ENCODE results near the gene ZNF484. TPM values are rescaled to one million over a fixed set of nuclear protein-coding genes. Genes with fewer than 3 reads are reported as not detected.
"Not testable (repeated sequence)": the region's sequence is repeated elsewhere in the genome, so short reads cannot be mapped to it uniquely, and the experiment has no call there.

The ZNF484 gene
- total RNA-seq, 1 donor from 2014 or later = 13.1 TPM

DNA sequence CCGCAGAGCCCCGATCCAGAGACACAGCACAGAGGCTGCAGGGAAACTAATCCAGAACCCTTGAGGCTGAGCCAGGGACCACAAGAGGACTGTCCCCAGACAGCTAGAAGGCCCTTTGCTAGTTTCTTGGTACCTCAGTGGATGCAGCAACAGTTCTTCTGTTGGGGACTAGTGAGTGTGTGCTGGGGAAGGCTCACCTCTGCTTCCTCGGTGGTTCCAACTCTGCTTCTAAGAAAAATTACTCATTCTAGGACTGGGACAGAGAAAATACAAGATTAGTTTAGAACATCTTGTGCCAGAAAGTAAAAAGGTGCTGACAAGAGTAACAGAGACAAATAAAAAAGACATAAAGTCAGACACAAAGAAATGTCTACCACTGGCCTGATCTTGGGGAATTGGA lies 19.5 kb upstream of the ZNF484 start:
- Mint-ChIP-seq H3K9me3 (peaks cover 2% of the 10 kb centered on the region), H3K27ac (ENCODE audit: unreplicated experiment) (no peak overlapping the region), H3K36me3 (ENCODE audit: low read depth) (peaks cover 3% of the 10 kb centered on the region), H3K4me3 (no peak overlapping the region), H3K4me1 (no peaks in the 10 kb centered on the region), H3K27me3 (ENCODE audit: low read depth) (no peaks in the 10 kb centered on the region)
- TF ChIP-seq, protein P1, sequence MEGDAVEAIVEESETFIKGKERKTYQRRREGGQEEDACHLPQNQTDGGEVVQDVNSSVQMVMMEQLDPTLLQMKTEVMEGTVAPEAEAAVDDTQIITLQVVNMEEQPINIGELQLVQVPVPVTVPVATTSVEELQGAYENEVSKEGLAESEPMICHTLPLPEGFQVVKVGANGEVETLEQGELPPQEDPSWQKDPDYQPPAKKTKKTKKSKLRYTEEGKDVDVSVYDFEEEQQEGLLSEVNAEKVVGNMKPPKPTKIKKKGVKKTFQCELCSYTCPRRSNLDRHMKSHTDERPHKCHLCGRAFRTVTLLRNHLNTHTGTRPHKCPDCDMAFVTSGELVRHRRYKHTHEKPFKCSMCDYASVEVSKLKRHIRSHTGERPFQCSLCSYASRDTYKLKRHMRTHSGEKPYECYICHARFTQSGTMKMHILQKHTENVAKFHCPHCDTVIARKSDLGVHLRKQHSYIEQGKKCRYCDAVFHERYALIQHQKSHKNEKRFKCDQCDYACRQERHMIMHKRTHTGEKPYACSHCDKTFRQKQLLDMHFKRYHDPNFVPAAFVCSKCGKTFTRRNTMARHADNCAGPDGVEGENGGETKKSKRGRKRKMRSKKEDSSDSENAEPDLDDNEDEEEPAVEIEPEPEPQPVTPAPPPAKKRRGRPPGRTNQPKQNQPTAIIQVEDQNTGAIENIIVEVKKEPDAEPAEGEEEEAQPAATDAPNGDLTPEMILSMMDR (conservative IDR thresholded peaks at IDR 0.05) = no peak
- DNase-seq (ENCODE audit: low read depth, low spot score) = no peak

- Mint-ChIP-seq H3K4me3 (no peak overlapping the region), H3K9me3 (peaks cover 2% of the 10 kb centered on the region), H3K27me3 (ENCODE audit: low read depth) (no peaks in the 10 kb centered on the region), H3K4me1 (no peaks in the 10 kb centered on the region), H3K27ac (ENCODE audit: unreplicated experiment) (no peak overlapping the region), H3K36me3 (ENCODE audit: low read depth) (peaks cover 3% of the 10 kb centered on the region)
- no peak for DNase-seq (ENCODE audit: low read depth, low spot score)
- TF ChIP-seq, protein P1 (conservative IDR thresholded peaks at IDR 0.05) = no peak
Measured at GRCh38 chr9:92895812-92896436, 18.1 kb upstream of the ZNF484 start.

- Mint-ChIP-seq H3K4me1 (no peaks in the 10 kb centered on the region), H3K4me3 (no peak overlapping the region), H3K36me3 (ENCODE audit: low read depth) (peaks cover 3% of the 10 kb centered on the region), H3K27me3 (ENCODE audit: low read depth) (no peaks in the 10 kb centered on the region), H3K27ac (ENCODE audit: unreplicated experiment) (no peak overlapping the region), H3K9me3 (peaks cover 2% of the 10 kb centered on the region)
- TF ChIP-seq, protein P1 (conservative IDR thresholded peaks at IDR 0.05) = no peak
- no peak for DNase-seq (ENCODE audit: low read depth, low spot score)
Measured at GRCh38 chr9:92894711-92895362, 17.0 kb upstream of the ZNF484 start.

GRCh38 chr9:92893916-92894610 lies 16.2 kb upstream of the ZNF484 start:
- not testable (repeated sequence) for H3K27me3 Mint-ChIP-seq (ENCODE audit: low read depth); H3K27ac Mint-ChIP-seq (ENCODE audit: unreplicated experiment); DNase-seq (ENCODE audit: low read depth, low spot score); H3K4me1 Mint-ChIP-seq; H3K9me3 Mint-ChIP-seq; H3K4me3 Mint-ChIP-seq; H3K36me3 Mint-ChIP-seq (ENCODE audit: low read depth)

DNA sequence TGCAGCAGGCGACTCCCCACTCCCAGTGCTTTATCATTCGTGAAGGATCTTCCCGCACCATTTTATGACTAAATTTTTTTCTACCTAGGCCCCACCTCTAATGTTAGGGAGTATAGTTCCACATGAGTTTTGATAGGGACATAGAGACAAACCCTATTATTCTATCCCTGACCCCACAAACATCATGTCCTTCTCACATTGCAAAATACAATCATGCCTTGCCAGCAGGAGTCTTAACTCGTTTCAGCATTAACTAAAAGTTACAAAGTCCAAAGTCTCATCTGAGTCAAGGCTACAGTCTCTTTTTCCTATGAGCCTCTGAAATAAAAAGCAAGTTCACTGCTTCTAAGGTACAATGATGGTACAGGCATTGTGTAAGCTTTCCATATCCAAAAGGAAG lies 14.4 kb upstream of the ZNF484 start:
- not testable (repeated sequence) for H3K4me3 Mint-ChIP-seq; H3K9me3 Mint-ChIP-seq; DNase-seq (ENCODE audit: low read depth, low spot score); H3K4me1 Mint-ChIP-seq; H3K36me3 Mint-ChIP-seq (ENCODE audit: low read depth); H3K27me3 Mint-ChIP-seq (ENCODE audit: low read depth); H3K27ac Mint-ChIP-seq (ENCODE audit: unreplicated experiment)

DNA sequence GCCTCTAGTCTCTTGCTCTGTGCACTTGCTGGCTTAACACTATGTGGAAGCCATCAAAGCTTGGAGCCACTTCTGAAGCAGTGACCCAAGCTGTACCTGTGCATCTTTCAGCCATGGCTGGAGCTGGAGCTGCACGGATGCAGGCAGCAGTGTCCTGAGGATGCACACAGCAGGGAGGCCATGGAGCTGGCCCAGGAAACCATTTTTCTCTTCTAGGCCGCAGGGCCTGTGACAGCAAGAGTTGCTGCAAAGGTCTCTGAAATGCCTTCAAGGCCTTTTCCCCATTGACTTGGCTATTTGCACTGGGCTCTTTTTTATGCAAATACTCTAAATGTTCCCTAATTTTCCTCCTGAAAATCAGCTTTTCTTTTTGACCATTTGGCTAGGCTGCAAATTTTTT lies 12.9 kb upstream of the ZNF484 start:
- no peak for DNase-seq (ENCODE audit: low read depth, low spot score)
- H3K9me3 Mint-ChIP-seq = no peaks in the 10 kb centered on the region
- H3K27ac Mint-ChIP-seq (ENCODE audit: unreplicated experiment) = no peak overlapping the region
- no peak overlapping the region for H3K4me3 Mint-ChIP-seq
- H3K36me3 Mint-ChIP-seq (ENCODE audit: low read depth) = no peaks in the 10 kb centered on the region
- no peaks in the 10 kb centered on the region for H3K4me1 Mint-ChIP-seq
- no peaks in the 10 kb centered on the region for H3K27me3 Mint-ChIP-seq (ENCODE audit: low read depth)
- TF ChIP-seq, protein P1 (conservative IDR thresholded peaks at IDR 0.05) = no peak

All from neural crest cell (in vitro differentiated cells).